ENCODE measurements around the gene ZP1.

The ZP1 gene

DNA sequence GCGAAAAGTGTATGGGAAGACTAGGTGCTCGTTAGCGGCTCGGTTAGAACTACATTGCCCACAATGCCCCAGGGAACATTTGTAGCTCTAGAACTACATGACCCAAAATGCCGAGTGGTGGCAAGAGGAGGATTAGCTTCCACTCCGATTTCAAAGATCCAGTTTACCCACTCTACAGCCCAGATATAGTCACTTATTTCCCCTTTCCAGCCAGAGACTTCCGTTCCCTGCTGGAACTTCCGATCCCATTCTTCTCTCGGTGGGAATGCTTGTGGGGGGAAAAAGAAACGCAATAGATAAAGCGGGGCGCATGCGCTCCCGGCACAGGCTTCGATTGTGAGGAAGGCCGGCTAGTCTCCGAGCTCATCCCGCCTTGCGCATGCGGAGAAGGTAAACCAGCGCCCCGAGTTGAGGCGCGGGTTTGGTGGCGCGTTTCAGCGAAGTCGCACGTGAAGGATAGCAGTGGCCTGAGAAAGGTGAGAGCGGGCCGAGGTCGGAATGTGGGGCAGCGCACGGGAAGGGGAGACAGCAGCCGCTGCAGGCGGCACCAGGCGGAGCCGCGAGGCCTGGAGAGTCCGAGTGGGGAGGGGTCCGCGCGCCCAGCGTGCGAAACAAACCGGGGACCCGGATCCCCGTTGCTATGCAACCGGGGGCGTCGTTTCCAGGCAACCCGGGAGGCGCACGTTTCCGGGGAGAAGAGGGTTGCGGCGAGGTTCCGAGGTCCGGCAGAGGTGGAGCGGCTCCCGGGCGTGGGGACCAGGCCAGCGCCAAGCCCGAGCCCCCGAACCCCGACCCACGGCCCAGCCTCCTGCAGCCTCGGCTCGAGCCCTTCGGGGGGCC is 46.7 kb downstream of the ZP1 start, which contains the start of gene TMEM109 (continued):
- TF ChIP-seq OVOL3 (tag by site-specific recombination; IDR thresholded peaks at IDR 0.05) (no peak), ZNF23 (tag by site-specific recombination; IDR thresholded peaks at IDR 0.05; ENCODE audit: borderline replicate concordance) (no peak), ZNF626 (tag by site-specific recombination; IDR thresholded peaks at IDR 0.05) (no peak), ZNF544 (tag by site-specific recombination; IDR thresholded peaks at IDR 0.05) (no peak), ZNF843 (tag by site-specific recombination; IDR thresholded peaks at IDR 0.05) (no peak), ZNF501 (tag by site-specific recombination; IDR thresholded peaks at IDR 0.05) (peak; percentile 52; the same call in 1 of the 2 replicates), HOXD13 (CRISPR knock-in tag; IDR thresholded peaks at IDR 0.05; ENCODE audit: borderline replicate concordance) (no peak), ZEB2 (tag by site-specific recombination; IDR thresholded peaks at IDR 0.05) (peak; percentile 51; the same call in 1 of the 2 replicates), RBAK (tag by site-specific recombination; IDR thresholded peaks at IDR 0.05) (no peak), ZNF2 (tag by site-specific recombination; IDR thresholded peaks at IDR 0.05) (no peak)
- TF ChIP-seq, protein P1, sequence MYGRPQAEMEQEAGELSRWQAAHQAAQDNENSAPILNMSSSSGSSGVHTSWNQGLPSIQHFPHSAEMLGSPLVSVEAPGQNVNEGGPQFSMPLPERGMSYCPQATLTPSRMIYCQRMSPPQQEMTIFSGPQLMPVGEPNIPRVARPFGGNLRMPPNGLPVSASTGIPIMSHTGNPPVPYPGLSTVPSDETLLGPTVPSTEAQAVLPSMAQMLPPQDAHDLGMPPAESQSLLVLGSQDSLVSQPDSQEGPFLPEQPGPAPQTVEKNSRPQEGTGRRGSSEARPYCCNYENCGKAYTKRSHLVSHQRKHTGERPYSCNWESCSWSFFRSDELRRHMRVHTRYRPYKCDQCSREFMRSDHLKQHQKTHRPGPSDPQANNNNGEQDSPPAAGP (tag by site-specific recombination; IDR thresholded peaks at IDR 0.05) = no peak
- TF ChIP-seq, protein P2, sequence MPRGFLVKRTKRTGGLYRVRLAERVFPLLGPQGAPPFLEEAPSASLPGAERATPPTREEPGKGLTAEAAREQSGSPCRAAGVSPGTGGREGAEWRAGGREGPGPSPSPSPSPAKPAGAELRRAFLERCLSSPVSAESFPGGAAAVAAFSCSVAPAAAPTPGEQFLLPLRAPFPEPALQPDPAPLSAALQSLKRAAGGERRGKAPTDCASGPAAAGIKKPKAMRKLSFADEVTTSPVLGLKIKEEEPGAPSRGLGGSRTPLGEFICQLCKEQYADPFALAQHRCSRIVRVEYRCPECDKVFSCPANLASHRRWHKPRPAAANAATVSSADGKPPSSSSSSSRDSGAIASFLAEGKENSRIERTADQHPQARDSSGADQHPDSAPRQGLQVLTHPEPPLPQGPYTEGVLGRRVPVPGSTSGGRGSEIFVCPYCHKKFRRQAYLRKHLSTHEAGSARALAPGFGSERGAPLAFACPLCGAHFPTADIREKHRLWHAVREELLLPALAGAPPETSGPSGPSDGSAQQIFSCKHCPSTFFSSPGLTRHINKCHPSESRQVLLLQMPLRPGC (tag by site-specific recombination; IDR thresholded peaks at IDR 0.05) = no peak
- TF ChIP-seq, protein P3, sequence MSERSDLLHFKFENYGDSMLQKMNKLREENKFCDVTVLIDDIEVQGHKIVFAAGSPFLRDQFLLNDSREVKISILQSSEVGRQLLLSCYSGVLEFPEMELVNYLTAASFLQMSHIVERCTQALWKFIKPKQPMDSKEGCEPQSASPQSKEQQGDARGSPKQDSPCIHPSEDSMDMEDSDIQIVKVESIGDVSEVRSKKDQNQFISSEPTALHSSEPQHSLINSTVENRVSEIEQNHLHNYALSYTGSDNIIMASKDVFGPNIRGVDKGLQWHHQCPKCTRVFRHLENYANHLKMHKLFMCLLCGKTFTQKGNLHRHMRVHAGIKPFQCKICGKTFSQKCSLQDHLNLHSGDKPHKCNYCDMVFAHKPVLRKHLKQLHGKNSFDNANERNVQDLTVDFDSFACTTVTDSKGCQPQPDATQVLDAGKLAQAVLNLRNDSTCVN (tag by site-specific recombination; optimal IDR thresholded peaks at IDR 0.05) = peak; percentile 83

DNA sequence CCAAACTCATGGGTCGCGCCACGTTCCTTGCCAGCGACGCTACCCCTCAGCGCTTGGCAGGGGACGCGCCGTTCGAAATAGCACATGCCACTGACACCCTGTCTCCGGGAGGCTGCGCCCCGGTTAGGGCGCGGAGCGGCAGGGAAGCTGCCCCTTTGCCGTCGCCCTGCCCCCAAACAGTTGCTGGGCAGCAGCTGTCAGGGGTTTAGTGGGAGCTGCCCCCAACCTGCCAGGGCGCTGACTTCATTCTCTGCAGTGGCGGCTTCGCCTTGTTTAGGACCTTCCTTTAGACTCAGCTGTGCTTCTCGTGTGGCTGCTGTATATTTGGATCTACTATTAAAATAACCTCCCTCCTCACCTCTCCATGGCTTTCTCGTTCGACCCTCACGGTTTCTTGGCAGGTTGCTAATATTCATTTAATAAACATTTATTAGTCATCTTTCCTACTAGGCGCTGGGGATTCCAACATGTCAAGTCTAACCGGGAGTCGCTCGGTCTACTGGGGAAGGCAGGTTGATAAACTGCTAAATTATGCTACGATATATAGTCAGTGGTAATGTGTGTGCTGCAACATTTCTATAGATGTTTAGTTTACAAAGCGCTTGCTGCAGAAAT is 47.4 kb downstream of the ZP1 start:
- CTCF ChIA-PET = interaction anchor here (0.6 to 6.2 kb wide), 11 partner anchors 15 to 1025 kb away, joined by 3 to 30 read pairs (median 3); no protein-coding TSS in a partner anchor
- peak overlapping the region; percentile 61; the same call in 1 of the 2 replicates for H3K27ac ChIP-seq (ENCODE audit: extremely low read depth, low read depth, low read length)
- H3K4me3 ChIP-seq (ENCODE audit: low read depth, low read length) = peak overlapping the region; percentile 55
- H3K9me3 ChIP-seq (ENCODE audit: control insufficient read depth, insufficient read depth, low read depth, low read length) = no peaks in the 10 kb centered on the region
- H3K4me1 ChIP-seq (ENCODE audit: control insufficient read depth, insufficient read depth, low read length) = no peaks in the 10 kb centered on the region
- POLR2A ChIA-PET = interaction anchor here (0.6 to 4.0 kb wide), 12 partner anchors 9 to 1625 kb away, joined by 3 to 36 read pairs (median 4); partner anchors contain the start of genes PRPF19, TMEM132A, TMEM216 and VPS37C
- H3K36me3 ChIP-seq (ENCODE audit: control insufficient read depth in 2 of 2, insufficient read depth in 1 of 2, low read length in 2 of 2) = peaks cover 0 to 22% of the 10 kb centered on the region in 2 experiments; a peak in 1 of 3 replicates
- TF ChIP-seq ZIC2 (tag by site-specific recombination; IDR thresholded peaks at IDR 0.05) (peak; percentile 65), ZBTB48 (tag by site-specific recombination; IDR thresholded peaks at IDR 0.05) (no peak; the same call in 1 of the 2 replicates), HOXC10 (CRISPR knock-in tag; IDR thresholded peaks at IDR 0.05) (no peak), ZBTB8A (tag by site-specific recombination; IDR thresholded peaks at IDR 0.05) (peak; percentile 70), SCRT2 (tag by site-specific recombination; IDR thresholded peaks at IDR 0.05) (no peak), GLIS1 (tag by site-specific recombination; IDR thresholded peaks at IDR 0.05) (peak; percentile 74), GLIS2 (tag by site-specific recombination; IDR thresholded peaks at IDR 0.05) (peak; percentile 78), ZNF837 (tag by site-specific recombination; IDR thresholded peaks at IDR 0.05) (no peak), ZNF561 (tag by site-specific recombination; IDR thresholded peaks at IDR 0.05; ENCODE audit: borderline replicate concordance) (no peak), ZNF23 (tag by site-specific recombination; IDR thresholded peaks at IDR 0.05; ENCODE audit: borderline replicate concordance) (no peak)
- TF ChIP-seq, protein P4, sequence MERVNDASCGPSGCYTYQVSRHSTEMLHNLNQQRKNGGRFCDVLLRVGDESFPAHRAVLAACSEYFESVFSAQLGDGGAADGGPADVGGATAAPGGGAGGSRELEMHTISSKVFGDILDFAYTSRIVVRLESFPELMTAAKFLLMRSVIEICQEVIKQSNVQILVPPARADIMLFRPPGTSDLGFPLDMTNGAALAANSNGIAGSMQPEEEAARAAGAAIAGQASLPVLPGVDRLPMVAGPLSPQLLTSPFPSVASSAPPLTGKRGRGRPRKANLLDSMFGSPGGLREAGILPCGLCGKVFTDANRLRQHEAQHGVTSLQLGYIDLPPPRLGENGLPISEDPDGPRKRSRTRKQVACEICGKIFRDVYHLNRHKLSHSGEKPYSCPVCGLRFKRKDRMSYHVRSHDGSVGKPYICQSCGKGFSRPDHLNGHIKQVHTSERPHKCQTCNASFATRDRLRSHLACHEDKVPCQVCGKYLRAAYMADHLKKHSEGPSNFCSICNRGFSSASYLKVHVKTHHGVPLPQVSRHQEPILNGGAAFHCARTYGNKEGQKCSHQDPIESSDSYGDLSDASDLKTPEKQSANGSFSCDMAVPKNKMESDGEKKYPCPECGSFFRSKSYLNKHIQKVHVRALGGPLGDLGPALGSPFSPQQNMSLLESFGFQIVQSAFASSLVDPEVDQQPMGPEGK (tag by site-specific recombination; IDR thresholded peaks at IDR 0.05) = peak; percentile 74
- TF ChIP-seq, protein P5, sequence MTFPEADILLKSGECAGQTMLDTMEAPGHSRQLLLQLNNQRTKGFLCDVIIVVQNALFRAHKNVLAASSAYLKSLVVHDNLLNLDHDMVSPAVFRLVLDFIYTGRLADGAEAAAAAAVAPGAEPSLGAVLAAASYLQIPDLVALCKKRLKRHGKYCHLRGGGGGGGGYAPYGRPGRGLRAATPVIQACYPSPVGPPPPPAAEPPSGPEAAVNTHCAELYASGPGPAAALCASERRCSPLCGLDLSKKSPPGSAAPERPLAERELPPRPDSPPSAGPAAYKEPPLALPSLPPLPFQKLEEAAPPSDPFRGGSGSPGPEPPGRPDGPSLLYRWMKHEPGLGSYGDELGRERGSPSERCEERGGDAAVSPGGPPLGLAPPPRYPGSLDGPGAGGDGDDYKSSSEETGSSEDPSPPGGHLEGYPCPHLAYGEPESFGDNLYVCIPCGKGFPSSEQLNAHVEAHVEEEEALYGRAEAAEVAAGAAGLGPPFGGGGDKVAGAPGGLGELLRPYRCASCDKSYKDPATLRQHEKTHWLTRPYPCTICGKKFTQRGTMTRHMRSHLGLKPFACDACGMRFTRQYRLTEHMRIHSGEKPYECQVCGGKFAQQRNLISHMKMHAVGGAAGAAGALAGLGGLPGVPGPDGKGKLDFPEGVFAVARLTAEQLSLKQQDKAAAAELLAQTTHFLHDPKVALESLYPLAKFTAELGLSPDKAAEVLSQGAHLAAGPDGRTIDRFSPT (tag by site-specific recombination; IDR thresholded peaks at IDR 0.05) = peak; percentile 73
- TF ChIP-seq, protein P6, sequence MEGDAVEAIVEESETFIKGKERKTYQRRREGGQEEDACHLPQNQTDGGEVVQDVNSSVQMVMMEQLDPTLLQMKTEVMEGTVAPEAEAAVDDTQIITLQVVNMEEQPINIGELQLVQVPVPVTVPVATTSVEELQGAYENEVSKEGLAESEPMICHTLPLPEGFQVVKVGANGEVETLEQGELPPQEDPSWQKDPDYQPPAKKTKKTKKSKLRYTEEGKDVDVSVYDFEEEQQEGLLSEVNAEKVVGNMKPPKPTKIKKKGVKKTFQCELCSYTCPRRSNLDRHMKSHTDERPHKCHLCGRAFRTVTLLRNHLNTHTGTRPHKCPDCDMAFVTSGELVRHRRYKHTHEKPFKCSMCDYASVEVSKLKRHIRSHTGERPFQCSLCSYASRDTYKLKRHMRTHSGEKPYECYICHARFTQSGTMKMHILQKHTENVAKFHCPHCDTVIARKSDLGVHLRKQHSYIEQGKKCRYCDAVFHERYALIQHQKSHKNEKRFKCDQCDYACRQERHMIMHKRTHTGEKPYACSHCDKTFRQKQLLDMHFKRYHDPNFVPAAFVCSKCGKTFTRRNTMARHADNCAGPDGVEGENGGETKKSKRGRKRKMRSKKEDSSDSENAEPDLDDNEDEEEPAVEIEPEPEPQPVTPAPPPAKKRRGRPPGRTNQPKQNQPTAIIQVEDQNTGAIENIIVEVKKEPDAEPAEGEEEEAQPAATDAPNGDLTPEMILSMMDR (tag by site-specific recombination; IDR thresholded peaks at IDR 0.05) = peak; percentile 6; the same call in 1 of the 2 replicates

Measured in HEK293 (cell line).